ENCODE measurements around the gene LTBP1.

DNA sequence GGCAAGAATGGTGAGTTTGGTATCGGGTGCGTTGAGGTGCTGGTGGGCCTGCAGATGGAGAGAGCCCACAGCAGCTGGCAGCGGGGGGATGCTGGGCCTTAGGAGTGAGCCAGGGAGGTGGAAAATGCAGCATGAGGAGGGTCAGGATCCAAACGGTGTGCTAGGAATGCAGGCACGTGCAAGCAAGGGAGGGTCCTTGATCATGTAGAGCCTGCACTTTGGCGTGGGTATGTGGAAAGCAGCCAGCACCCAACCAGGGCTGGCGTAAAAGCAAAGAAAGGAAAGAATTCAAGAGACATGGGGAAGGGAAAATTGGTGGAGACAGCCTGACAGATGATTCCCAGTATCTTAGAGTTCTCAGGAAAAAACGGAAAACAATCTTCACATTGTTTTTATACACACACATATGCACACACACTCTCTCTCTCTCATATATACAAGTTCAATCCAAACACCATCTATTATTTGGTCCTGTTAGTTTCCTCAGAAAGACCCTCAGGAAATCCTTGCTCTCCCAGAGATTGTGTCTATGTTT, 46.3 kb downstream of the LTBP1 start:
- TF ChIP-seq, protein P1, sequence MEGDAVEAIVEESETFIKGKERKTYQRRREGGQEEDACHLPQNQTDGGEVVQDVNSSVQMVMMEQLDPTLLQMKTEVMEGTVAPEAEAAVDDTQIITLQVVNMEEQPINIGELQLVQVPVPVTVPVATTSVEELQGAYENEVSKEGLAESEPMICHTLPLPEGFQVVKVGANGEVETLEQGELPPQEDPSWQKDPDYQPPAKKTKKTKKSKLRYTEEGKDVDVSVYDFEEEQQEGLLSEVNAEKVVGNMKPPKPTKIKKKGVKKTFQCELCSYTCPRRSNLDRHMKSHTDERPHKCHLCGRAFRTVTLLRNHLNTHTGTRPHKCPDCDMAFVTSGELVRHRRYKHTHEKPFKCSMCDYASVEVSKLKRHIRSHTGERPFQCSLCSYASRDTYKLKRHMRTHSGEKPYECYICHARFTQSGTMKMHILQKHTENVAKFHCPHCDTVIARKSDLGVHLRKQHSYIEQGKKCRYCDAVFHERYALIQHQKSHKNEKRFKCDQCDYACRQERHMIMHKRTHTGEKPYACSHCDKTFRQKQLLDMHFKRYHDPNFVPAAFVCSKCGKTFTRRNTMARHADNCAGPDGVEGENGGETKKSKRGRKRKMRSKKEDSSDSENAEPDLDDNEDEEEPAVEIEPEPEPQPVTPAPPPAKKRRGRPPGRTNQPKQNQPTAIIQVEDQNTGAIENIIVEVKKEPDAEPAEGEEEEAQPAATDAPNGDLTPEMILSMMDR (IDR thresholded peaks at IDR 0.05), result no peak
- no peak for TF ChIP-seq POLR2A (IDR thresholded peaks at IDR 0.05)

Data from lower leg skin (tissue), 3 donors.